GM12878 (cell line): ENCODE data around the gene SUB1.
A peak's percentile ranks its signal among the peaks of the same experiment; 100 is the strongest.

Source experiments
- JUND ChIP-seq: IDR thresholded peaks from 2 replicates; pipeline ENCODE4 v1.6.1; 2012; ENCODE audit warnings: low read depth, mild to moderate bottlenecking, low read length, improper control_type of control experiment, moderate library complexity
- MTA3 ChIP-seq: IDR thresholded peaks from 2 replicates; pipeline ENCODE4 v1.6.1; 2012; ENCODE audit warnings: low read length, inconsistent platforms, borderline replicate concordance
- NBN ChIP-seq: fragments of 450-650 bp; IDR thresholded peaks from 2 replicates; pipeline ENCODE4 v1.6.1; 2016
- NFIC ChIP-seq: IDR thresholded peaks from 2 replicates; pipeline ENCODE4 v1.6.1; 2012; ENCODE audit warnings: low read depth, mild to moderate bottlenecking, inconsistent platforms, low read length, moderate library complexity
- POLR2A ChIP-seq: IDR thresholded peaks from 2 replicates; pipeline ENCODE4 v1.6.1; 2011; ENCODE audit warnings: low read depth, mild to moderate bottlenecking, low read length
- POLR2AphosphoS5 ChIP-seq: IDR thresholded peaks from 2 replicates; pipeline ENCODE4 v1.6.1; 2011; ENCODE audit warnings: mild to moderate bottlenecking, low read length, inconsistent platforms
- RELA ChIP-seq: fragments of 450-650 bp; IDR thresholded peaks from 2 replicates; pipeline ENCODE4 v1.8.0; 2014; ENCODE audit warnings: borderline replicate concordance; ENCODE audit not compliant: partially characterized antibody
- SIN3A ChIP-seq: IDR thresholded peaks from 2 replicates; pipeline ENCODE4 v1.6.1; 2012; ENCODE audit warnings: low read depth, low read length, improper control_type of control experiment
- SUPT20H ChIP-seq: IDR thresholded peaks from 2 replicates; pipeline ENCODE4 v1.6.1; 2011; ENCODE audit warnings: low read depth, mild to moderate bottlenecking, low read length, moderate library complexity, borderline replicate concordance; ENCODE audit not compliant: control insufficient read depth
- ZNF274 ChIP-seq: IDR thresholded peaks from one replicate; pipeline ENCODE4 v1.8.0; 2011; ENCODE audit not compliant: insufficient read length, insufficient read depth
- TF ChIP-seq, protein P1 (sequence below): IDR thresholded peaks from 2 replicates; pipeline ENCODE4 v1.6.1; 2012; ENCODE audit warnings: low read depth, low read length, improper control_type of control experiment
- TF ChIP-seq, protein P2 (sequence below): IDR thresholded peaks from 2 replicates; pipeline ENCODE4 v1.6.1; 2012; ENCODE audit warnings: low read depth, low read length, improper control_type of control experiment

DNA sequence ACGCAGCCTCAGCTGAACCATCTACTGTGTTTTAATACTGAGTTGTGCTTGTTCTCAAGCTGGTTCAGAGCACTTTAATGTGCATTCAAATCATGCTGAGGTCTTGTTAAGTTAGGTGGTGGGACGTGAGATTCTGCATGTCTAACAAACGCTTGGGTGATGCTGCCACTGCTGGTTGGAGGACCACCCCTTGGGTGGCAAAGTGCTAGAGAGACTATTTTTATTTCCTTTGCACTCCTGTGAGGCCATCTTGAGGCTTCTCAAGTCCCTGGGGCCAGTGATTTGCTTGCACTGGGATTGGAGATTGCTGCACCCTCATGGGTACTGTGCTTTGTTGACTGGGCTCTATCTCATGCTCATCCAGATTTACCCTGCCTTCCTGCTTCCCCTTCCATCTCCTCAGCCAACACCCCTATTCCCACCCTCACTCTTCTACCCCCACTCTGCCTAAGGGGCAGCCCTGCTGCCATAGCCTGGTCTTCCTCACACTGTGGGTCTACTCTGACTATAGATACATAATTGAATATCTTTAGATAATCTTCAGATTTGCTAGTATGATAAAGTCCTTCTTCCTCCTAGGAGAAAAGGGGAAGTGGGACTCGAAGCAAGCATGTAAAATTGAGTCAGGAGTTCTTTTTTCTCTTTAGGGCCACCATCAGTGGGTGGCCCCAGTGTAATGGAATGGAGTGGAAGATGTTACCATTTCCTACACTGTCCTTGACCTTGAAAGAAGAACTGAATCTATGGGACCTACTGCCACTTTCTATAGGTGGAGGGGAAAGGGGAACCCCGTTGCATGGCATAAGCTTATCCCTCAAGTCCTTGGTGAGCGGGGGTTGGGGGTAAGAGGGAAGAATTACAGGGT lies 45.1 kb upstream of the SUB1 start:
- TF ChIP-seq NBN (no peak), MTA3 (no peak), NFIC (peak; percentile 77), POLR2AphosphoS5 (no peak), SIN3A (no peak), JUND (no peak), POLR2A (no peak), SUPT20H (no peak), RELA (no peak), ZNF274 (no peak)
- TF ChIP-seq, protein P1, sequence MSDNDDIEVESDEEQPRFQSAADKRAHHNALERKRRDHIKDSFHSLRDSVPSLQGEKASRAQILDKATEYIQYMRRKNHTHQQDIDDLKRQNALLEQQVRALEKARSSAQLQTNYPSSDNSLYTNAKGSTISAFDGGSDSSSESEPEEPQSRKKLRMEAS, result no peak
- TF ChIP-seq, protein P2, sequence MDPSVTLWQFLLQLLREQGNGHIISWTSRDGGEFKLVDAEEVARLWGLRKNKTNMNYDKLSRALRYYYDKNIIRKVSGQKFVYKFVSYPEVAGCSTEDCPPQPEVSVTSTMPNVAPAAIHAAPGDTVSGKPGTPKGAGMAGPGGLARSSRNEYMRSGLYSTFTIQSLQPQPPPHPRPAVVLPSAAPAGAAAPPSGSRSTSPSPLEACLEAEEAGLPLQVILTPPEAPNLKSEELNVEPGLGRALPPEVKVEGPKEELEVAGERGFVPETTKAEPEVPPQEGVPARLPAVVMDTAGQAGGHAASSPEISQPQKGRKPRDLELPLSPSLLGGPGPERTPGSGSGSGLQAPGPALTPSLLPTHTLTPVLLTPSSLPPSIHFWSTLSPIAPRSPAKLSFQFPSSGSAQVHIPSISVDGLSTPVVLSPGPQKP, result no peak
